HG03025 (cell line): ENCODE results near the gene SMCO4.
"Not testable (repeated sequence)": the region's sequence is repeated elsewhere in the genome, so short reads cannot be mapped to it uniquely, and the experiment has no call there.

ENCODE experiments used
- ATAC-seq: cut with Tn5 transposase; IDR thresholded peaks from one replicate; pipeline ENCODE4 v1.9.1; 2021; ENCODE audit warnings: mild to moderate bottlenecking, moderate library complexity; ENCODE audit not compliant: unreplicated experiment, low FRiP score

SMCO4 gene

GRCh38 chr11:93543292-93543977, at the start of gene SMCO4:
Gene SMCO4 (minus strand): TSS chr11:93543391. CDS start chr11:93479189, 64,202 bp downstream.
- ATAC-seq: peak; percentile 85

- ATAC-seq: peak; percentile 58
Observed at GRCh38 chr11:93591247-93591898, 48.2 kb upstream of the SMCO4 start.

GRCh38 chr11:93589347-93589746, 46.2 kb upstream of the SMCO4 start:
- no peak for ATAC-seq

- no peak for ATAC-seq
Observed at GRCh38 chr11:93587858-93588581, 44.8 kb upstream of the SMCO4 start.

GRCh38 chr11:93587425-93587824, 44.2 kb upstream of the SMCO4 start:
- not testable (repeated sequence) for ATAC-seq

GRCh38 chr11:93585758-93586157, 42.6 kb upstream of the SMCO4 start:
- ATAC-seq: no peak

- ATAC-seq: no peak
Observed at GRCh38 chr11:93583490-93583889, 40.3 kb upstream of the SMCO4 start.

- ATAC-seq: no peak
Observed at GRCh38 chr11:93579187-93579751, 36.1 kb upstream of the SMCO4 start.

GRCh38 chr11:93577286-93577685, 34.1 kb upstream of the SMCO4 start:
- ATAC-seq: no peak

- not testable (repeated sequence) for ATAC-seq
Observed at GRCh38 chr11:93576870-93577269, 33.7 kb upstream of the SMCO4 start.

GRCh38 chr11:93574638-93575220, 31.5 kb upstream of the SMCO4 start:
- no peak for ATAC-seq

GRCh38 chr11:93573184-93573583, 30.0 kb upstream of the SMCO4 start:
- no peak for ATAC-seq

- no peak for ATAC-seq
Observed at GRCh38 chr11:93572621-93573020, 29.4 kb upstream of the SMCO4 start.

GRCh38 chr11:93572171-93572570, 29.0 kb upstream of the SMCO4 start:
- no peak for ATAC-seq

GRCh38 chr11:93571612-93572011, 28.4 kb upstream of the SMCO4 start:
- ATAC-seq: no peak

GRCh38 chr11:93570759-93571413, 27.7 kb upstream of the SMCO4 start:
- no peak for ATAC-seq

GRCh38 chr11:93569496-93569895, 26.3 kb upstream of the SMCO4 start:
- no peak for ATAC-seq

GRCh38 chr11:93568726-93569125, 25.5 kb upstream of the SMCO4 start:
- ATAC-seq: no peak

GRCh38 chr11:93567401-93567895, 24.3 kb upstream of the SMCO4 start:
- ATAC-seq: no peak

GRCh38 chr11:93564895-93565294, 21.7 kb upstream of the SMCO4 start:
- no peak for ATAC-seq
